Measurements from ENCODE around the gene PRKAG2. TPM values are rescaled to one million over a fixed set of nuclear protein-coding genes. Genes with fewer than 3 reads are reported as not detected.

Gene PRKAG2
- total RNA-seq, 1 donor from 2014 or later = 17.5 TPM

DNA sequence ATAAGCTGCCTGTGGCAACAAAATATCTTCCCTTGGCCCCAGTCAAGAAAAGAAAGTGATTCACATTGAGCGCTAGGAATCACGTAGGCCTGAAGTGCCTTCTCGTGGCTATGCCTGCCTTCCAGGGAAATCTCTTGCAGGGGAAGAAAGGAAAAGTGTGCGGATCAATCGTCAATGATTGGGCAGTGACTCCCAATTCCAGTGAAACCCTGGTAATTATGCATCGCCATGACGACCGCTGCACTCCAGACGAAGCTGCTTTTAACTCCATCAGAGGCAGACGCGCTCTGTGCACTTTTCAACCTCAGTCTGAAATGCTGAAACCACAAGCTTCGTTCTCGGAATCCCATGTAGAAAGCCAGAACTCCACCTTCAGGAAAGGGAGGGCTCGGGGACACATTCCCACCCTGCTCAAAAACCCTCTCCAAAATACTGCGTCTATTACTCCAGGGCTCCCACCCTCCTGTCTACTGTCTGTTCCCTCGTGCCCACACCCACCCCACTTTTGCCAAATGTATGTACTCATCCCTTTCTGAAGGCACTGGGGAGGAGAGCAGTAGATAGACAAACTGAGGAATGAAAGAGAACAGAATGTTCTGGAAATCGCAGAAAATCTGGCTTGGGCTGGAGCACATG is 24.2 kb upstream of the PRKAG2 start:
- no peak for DNase-seq (ENCODE audit: low read depth in 2 of 2)

DNA sequence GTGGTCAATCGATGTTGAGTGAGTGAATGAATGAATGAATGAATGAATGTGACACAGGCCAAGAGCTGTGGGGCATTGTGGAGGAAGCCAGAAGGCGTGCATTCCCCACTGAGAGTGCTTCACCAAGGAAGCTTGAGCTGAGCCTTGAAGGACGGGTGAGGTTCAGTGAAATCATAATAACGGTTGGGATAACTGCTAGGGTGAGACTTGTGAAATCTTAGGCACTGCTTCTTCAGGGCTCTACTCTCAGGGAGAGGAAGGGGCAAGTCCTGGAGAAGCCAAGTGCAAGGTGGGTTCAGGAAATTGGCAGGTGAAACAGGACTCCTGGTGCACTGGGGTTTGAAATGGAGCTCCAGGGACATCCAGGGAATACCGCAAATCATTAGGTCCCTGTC is 23.7 kb upstream of the PRKAG2 start:
- DNase-seq (ENCODE audit: low read depth in 2 of 2) = no peak

DNA sequence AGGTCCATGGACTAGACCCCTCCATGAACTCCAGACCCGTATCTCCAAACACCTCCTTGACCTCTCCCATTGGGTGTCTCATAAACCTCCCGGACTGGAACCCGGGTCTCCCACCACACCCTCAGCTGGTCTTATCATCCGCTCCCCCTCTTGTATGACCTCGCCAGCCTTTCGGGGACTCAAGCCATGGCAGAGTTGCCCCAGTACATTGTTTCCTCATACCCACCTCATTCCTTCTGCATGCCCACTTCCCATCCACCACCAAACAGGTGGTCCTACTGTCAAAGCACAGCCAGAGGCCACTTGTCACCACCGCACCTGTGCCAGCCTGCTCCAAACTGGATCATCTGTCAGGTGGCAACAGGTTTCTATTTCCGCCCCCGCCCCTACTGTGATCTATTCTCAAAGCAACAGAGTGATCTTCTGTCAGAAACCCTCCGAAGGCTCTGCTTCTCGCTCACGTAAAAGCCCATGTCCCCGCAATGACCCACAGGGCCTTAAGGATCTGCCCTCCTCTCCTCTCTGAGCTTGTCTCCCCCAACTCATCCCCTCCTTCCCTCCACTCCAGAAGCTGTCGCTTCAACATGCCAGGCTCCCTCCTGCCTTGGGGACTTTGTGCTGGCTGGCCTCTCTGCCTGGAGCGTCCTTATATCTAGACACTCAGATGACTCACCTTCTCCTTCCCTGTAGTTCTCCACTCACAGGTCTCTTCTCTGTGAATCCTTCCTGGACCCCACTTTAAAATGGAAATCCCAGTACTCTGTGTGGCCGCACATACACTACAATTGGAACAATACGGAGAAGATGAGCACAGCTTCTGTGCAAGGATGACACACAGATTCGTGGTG is 22.8 kb upstream of the PRKAG2 start:
- DNase-seq (ENCODE audit: low read depth in 2 of 2) = no peak

DNA sequence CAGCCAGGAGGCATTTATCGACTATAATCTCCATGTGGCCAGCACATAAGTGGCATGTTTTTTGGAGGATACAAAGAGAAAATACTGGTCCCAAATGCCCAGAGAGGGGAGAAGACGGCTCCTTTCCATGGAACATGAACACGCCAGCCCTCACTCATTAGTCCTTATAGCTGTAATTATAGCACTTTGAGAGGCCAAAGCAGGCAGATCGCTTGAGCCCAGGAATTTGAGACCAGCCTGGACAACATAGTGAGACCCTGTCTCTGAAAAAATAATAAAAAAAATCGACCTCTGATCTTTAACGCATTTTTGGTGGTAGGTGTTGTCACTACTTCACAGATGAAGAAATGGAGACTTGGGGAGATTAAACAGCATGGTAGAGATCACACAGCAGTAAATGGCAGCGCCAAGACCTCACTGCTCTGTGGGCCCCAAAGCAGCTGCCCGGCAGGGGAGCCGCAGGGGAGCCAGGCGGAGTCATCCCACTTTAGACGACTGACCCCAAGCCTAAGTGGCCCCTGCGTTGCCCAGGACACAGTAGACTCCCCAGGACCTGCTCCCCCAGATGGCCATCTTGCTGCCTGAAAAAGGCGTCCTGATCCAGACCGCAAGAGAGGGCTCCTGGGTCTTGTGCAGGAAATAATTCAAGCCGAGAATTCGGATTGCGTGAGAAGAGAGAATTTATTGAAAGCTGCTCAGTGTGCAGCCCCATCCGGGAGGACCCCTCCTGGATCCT is 21.2 kb upstream of the PRKAG2 start:
- DNase-seq (ENCODE audit: low read depth in 2 of 2) = no peak

DNA sequence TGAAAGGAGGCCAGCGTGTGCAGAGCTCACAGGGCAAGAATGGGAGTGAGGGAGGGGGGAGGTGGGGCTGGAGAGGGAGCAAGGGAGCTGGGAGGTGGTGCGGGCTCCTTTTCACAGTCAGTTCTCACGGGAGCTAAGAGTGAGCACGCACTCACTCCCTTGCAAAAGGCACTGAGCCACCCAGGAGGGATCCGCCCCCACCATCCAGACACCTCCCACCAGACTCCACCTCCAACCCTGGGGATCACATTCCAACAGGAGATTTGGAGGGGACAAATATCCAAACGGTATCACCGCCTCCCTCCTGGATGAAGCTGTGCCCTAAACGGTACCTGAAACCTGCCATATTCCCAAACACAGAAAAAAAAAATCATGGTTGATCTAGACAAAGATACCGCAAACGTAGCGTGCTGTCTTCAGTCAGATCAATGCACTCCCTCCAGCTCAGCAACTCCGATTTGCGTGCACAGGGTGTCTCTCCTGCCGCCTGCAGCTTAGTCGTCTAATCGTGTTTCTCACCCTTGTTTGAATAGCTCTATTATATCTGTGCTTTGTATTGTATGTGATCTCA is 20.3 kb upstream of the PRKAG2 start:
- DNase-seq (ENCODE audit: low read depth in 2 of 2) = no peak

DNA sequence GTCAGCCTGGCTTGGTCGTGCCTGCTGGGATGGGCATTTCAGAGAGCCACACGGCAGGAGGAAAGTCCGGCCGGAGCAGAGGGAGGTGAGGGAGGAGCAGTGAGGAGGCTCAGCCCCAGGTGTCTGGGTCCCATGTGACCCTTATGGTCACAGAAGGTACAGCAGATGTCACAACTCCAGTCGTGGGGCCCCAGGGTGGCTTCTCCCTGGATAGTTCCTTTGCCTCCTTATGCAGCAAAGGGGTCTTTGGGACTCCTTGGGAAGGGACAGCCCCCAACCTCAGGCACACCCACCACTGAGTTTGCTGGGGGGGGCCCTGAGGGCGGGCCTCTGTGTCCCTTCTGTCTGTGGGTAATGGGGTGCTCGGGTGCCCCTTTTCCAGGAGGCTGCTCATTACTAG is 19.6 kb upstream of the PRKAG2 start:
- DNase-seq (ENCODE audit: low read depth in 2 of 2) = no peak

DNA sequence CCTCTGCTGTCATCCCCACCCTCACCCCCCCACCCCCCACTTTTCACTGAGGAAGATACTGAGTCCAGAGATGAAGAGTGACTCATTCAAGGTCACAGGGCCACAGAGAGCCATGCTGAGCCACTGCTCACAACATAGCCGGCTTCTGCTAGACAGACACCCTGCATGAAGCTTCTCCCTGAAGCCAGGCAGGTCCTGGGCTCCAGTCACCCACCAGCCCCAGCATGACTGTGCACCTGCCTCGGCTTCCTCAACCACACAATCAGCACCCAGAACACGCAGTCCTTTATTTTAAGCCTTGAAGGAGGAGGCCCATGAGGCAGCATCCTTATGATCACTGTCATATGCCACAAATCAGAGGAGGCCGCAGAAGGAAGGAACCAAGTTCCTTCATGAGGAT is 19.2 kb upstream of the PRKAG2 start:
- no peak for DNase-seq (ENCODE audit: low read depth in 2 of 2)

DNA sequence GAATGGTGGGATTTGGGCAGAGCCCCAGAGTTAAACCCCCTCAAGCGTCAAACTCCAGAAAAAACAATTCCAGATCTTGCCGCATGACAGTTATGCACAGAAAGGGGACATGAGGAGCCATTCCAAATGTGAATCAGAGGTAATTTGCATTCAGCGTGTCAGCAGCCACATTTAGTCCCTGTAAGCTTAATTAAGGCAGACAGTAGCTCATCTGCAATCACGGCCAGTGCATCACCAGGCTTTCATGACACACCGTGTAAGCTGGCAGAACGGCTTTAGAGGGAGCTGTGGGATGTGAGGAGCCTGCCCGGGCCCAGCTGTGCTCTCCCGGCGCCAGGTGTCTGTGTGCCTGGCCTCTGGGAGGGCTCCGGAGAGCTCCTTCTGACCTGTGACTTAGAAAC is 18.7 kb upstream of the PRKAG2 start:
- DNase-seq (ENCODE audit: low read depth in 2 of 2) = no peak

DNA sequence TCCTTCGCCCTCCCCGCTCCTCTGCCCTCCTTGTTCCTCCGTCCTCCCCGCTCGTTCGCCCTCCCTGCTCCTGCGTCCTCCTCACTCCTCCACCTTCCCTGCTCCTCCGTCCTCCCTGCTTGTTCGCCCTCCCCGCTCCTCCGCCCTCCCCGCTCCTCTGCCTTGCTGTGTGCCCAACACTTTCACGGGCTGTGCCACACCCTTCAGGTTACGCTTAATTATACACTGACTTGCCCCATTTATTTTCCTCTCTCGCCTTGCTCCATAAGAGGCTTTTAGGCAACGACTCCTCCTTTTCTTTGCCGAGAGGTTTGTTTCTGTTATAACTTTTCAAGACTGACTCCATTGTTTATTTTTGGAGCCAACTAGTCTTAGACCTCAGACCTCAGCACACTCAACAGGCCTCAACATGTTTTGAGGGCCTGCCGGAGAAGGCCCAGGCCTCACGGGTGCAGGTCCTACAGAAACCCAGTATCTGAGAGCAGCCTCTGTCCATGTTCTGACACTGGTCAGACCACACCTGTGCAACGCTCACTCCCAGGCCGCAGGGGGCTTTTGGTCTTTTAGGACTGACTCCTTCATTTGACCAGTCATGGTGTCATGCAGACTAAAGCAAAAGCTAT is 18.2 kb upstream of the PRKAG2 start:
- DNase-seq (ENCODE audit: low read depth in 2 of 2) = no peak

DNA sequence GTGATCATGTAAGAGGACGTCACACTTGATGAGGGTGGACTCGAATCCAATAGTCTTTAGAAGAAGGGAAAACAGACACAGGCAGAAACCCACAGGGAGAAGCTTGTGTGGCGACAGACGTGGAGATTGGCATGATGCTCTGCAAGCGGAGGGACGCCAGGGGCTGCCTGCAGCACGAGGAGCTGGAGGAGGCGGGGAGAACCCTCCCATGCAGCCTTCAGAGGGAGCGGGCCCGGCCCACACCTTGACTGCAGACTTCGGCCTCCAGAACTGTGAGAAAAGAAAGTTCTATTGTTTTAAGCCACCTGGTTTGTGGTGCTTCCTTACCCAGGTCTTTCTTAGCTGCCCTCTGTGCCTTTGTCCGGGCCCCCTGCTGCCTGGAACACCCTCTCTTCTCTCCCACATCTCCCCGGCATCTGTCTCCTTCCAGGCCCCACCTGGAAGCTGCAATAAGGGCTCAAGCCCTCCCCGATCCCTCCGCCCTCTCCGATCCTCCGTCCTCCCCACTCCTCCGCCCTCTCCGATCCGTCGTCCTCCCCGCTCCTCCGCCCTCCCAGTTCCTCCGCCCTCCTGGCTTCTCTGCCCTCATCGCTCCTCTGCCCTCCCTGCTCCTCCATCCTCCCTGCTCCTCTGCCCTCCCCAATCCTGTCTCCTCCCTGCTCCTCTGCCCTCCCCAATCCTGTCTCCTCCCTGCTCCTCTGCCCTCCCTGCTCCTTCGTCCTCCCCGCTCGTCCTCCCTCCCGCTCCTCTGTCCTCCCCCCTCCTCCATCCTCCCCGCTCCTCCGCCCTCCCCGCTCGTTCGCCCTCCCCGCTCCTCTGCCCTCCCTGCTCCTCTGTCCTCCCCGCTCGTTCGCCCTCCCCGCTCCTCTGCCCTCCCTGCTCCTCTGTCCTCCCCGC is 17.4 kb upstream of the PRKAG2 start:
- no peak for DNase-seq (ENCODE audit: low read depth in 2 of 2)

DNA sequence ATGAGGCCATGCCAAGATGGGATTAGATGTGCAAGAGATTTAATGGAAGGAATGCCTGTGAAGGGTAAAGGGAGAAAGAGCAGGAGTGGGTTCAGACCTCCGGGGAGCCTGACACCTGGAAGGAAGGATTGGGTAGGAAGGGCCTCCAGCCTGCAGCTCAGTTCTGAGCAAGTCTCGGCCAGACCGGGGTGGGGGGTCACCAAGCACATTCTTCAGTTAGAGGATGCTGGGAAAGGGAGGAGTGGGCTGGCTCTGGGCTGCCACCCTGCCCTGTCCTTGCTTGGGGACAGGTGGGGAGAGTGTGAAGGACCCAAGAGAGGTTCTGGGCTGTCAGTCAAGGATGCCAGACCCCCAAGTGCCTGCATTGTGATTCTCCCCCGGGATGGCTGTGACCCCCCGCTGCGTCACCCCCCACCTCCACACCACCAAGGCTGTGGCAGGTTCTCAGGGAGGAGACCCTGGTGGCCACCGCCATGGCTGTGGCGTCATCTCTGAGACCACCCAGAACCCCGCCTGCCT is 16.5 kb upstream of the PRKAG2 start:
- DNase-seq (ENCODE audit: low read depth in 2 of 2) = no peak

DNA sequence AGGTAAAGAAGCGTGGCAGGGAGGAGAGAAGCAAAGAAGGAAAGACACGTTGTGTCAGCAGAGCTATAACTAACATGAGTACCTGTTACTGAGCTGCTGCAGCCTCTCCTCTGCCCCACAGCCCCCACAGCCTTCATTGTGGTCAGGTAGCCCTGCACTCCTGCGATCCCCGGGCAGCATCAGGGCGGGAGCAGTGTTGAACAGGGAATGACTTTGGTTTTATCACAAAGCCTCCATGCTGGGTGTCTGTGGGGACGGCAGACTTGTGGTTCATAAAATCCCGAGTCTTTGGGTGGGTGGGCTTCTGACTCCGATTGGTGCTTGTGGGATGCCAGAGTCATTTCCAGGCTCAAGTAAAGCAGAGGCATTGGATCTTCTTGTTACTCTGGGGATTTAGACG is 14.8 kb upstream of the PRKAG2 start:
- DNase-seq (ENCODE audit: low read depth in 2 of 2) = no peak

DNA sequence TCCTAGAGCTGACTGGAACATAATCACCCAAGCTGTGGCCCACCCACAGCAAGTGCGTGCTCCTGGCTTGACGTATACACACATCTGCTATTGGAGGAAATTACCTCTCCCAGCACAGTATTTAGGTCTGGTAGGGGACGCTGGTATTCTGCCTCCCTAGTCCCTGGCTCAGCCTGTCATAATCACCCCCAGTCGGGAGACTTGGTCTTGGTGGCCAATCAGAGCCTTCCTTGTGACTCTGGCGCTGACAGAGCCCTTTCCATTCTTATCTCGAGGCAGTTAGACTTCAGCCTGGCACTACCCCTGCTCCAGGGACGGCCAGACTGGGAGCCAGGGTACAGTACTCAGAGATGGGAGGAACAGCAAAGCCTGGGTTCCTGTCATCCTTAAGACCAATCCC is 14.3 kb upstream of the PRKAG2 start:
- no peak for DNase-seq (ENCODE audit: low read depth in 2 of 2)

DNA sequence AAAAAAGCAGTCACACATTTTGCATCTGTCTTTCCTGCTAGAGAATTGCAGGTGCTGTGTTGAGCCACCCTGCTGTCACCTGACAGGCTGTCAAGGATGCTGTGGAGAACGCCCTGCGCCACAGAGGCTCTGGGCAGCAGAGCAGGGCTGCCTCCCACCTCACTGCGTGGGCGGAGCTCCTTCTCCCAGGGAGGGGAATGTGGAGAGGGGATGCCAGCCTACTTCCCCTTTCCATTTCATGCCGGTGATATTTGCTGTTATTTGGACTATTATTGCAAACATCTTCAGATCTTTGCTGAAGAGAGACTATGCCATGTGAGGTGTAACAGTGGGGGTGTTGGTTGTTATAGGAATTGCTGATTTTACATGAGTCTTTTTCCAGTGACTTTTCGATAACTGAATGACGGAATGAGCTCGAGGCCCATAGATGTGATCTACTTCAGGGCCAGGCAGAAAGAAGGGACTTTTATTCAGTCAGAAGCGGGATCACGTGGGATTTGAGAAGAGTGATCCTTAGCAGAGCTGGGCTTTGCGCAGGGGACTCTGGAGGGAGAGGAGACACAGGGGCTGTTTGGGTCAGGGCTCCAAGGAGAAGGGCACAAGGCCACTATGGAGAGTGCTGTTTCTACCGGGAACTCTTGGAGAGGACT is 13.6 kb upstream of the PRKAG2 start:
- DNase-seq (ENCODE audit: low read depth in 2 of 2) = no peak

DNA sequence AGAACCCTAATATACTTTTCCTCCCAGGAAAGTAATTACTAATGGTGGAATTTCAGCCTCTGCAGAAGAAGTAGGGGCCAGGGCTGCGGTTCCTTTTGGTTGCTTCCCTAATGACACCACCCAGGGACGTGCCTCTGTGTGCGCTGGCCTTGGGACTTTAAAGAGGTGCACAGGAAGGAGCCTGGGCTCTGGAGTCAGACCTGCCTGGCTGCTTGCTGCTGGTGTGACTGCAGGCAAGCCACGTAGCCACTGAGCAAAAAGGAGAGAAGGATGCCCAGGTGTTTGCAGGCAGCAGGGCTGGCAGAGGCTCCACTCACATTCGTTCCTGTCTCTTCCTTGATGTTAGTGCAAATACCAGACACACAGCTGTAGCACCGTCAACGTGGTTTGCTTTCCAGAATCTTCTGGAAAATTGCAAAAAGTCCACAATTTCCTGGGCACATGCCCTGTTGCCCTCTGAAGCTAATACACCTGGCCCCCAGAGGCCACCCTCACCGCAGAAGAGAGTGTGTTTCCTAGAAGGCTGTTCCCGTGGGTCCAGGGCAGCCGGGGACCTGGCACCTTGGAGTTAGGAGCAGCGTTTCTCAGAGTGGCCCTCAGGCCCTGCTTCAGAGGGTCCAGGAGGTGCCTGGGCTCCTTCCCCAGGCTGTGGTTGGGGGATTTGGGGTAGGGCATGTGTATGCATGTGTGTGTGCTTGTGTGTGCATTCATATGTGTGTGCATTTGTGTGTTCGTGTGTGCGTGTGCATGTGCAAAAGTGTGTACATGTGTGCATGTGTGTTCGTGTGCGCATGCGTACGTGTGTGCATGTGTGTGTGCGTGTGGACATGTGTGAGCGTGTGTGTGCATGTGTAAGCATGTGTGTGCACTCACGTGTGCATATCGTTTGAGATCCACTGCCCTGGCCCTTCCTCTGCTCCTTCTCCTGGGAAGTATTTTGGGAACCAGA is 12.8 kb upstream of the PRKAG2 start:
- no peak for DNase-seq (ENCODE audit: low read depth in 2 of 2)

DNA sequence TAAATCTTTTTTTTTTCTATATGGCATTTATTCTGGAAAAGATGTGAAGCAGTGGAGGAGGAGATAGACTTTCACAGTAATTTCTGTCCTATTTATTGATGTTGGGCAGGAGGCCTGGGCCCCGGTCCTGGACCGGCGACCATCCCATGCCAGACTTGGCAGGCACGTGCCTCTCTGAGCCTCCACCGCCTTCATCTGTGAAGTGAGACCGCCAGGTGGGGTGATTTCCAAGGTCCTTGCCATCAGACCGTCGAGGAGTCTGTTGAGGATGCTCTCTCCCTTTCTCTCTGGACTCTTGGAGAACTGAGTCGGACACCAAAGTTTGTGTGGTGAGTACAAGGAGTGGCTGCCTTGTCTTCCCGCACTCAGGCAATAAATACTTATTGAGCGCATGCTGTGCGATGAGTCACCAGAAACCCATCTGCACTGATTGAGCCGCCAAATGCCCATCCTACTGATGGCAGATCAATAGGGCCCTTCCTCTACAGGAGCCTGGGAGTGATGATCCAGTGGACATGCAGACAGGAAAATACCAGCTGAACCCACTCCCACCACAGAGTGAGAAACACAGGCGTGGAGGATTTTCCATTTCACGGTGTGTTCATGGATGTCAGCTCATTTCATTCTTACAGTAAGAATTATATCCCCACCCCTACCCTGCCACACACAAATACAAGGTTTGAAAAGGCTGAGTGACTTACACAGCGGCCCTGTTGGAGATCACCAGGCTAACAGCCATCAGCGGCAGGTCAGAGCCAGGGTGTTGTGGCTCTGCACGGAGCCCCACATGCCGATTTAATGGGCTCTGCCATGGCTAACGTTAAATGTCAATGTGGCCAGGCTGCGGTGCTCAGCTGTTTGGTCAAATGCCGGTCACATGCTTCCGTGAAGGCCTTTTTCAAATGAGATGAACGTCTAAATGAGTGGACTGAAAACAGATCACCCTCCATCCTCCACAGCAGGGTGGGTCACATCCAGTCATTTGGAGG is 11.5 kb upstream of the PRKAG2 start:
- DNase-seq (ENCODE audit: low read depth in 2 of 2) = no peak

DNA sequence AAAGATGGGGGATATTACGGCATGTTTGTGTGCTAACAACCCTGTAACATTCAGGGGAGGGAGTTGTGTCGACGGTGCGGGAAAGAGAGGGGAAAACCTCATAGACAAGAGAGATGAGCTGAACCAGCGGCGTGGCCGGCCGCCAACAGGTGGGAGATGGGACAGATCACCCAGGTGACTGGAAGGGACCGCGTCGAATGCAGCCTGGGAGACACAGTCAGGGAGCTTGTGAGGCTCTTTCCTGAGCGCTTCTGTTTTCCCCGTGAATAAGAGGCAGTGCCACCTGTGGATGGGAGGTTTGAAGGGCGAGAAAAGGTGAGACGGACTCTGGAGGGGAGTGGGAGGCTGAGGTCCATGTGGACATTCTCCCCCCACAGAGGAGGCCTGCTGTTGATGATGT is 9.9 kb upstream of the PRKAG2 start:
- DNase-seq (ENCODE audit: low read depth in 2 of 2) = no peak

DNA sequence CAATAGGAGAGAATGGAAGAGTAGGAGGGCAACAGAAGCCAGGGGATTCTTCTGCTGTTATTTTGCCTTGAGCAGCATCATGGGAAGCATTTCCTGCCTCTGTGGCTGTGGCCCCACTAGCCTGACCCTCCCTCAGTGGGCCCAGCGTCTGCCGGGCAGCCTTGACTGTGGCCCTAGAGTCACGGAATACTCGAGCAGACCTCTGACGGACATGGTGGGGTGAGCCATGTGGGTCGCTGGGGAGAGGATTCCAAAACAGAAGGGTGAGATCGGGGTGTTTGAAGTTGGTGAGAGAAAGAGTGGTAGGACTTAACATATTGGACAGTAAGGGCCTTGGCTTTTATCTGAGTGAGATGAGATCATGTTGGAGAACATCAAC is 8.3 kb upstream of the PRKAG2 start:
- no peak for DNase-seq (ENCODE audit: low read depth in 2 of 2)
